AG08396 (cell line): ENCODE results near the gene GLDN.
"Not testable (repeated sequence)": the region's sequence is repeated elsewhere in the genome, so short reads cannot be mapped to it uniquely, and the experiment has no call there.

Experiments
- DNase-seq: peaks from one replicate; pipeline ENCODE4 v3.0.0; 2012; ENCODE audit warnings: low spot score, mixed read lengths

Gene GLDN

GRCh38 chr15:51446029-51446744, 104.7 kb downstream of the GLDN start:
- DNase-seq, result not testable (repeated sequence)

DNA sequence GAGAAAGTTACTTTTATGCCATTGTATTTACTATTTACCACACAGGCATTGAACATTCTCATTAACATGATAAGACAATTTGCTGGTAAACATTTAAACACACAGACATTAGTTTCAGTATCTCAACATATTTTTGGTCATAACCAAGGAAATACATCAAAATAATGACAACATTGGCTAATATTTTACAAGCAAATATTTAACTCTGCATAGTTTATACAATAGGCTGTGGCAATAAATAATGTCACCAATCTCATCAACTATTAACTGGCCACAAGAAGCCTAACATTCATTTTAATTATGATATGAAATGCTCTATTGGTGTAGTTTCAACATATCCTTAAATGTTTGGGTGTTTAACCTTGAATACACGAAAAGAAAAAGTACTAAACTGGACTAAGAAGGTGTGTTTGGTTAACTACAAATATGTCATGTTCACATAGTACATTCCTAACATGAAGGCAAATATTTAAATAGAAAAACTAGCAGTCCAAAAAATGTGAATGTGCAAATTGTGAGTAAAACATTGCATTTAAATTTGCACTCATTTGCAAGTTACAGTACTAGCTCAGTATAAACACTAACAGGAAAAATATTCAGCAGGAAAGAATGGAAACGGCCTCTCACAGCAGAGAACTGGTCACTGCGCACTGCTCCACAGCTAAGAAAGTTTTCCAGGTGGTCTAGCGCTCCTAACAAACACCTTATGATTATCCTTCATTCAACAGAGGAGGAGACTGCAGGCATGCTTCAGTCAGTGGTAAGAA, 106.6 kb downstream of the GLDN start:
- DNase-seq, result no peak

DNA sequence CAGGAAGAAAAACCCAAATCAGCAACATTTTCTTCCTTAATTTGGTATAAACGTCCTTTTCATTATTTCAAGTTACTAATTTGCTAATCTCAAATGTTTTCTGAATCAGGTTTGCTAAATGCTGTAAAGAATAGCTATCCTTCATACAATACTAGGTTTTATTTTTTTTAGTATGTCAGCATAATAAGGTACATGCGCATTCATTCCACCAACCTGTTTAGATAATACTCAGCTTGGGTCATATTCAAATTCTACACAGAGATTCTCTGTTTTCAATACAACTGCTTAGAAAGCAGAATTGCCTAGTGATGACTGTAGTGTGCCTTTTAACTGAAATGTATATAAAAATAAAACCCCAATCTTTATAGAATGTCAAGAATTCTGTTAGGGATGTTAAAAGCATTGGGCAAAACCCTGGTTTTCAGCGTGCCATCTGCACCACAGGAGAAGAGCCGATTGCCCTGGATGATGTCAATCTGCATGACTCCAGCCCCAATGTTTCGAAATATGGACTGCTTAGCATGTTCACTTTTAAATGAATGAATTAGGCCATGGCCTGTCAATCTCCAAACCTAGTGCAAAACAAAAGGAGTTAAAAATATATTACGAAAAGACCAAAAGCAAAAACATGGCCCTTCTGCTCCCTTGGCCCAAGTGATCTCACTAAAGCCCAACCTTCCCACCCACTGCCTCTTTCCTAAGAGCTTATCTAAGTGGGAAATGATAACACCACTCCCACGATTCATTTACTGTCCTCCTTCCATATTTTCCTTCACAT, 107.4 kb downstream of the GLDN start:
- DNase-seq, result no peak

- no peak for DNase-seq
These were observed 108.5 kb downstream of the GLDN start for GRCh38 chr15:51450001-51450400.
